ENCODE results near the gene HYAL2. TPM values are rescaled to one million over a fixed set of nuclear protein-coding genes. Genes with fewer than 3 reads are reported as not detected.

Gene HYAL2
- total RNA-seq, 6 donors from 2014 or later, result 120 to 389 (median 226) TPM

GRCh38 chr3:50290161-50290641 lies 32.3 kb downstream of the HYAL2 start:
- no peak overlapping the region for H3K4me3 ChIP-seq
- H3K36me3 ChIP-seq, result peaks cover 18 to 44% (median 39%) of the 10 kb centered on the region in 4 donors
- H3K27me3 ChIP-seq, result no peaks in the 10 kb centered on the region
- no peak for ATAC-seq (ENCODE audit: low FRiP score in 2 of 2)
- peaks cover 16 to 24% (median 21%) of the 10 kb centered on the region in 4 donors for H3K4me1 ChIP-seq
- 79 to 96% methylated on average over 8 to 16 of the region's 16 CpGs for WGBS, 2 donors
- peak in 1 of 2 donors; percentile 68 for DNase-seq
- no peaks in the 10 kb centered on the region for H3K9me3 ChIP-seq
- TF ChIP-seq POLR2AphosphoS5 (IDR thresholded peaks at IDR 0.05) (no peak), EP300 (IDR thresholded peaks at IDR 0.05) (no peak), POLR2A (IDR thresholded peaks at IDR 0.05) (no peak), CTCF (IDR thresholded peaks at IDR 0.05) (no peak)
- H3K27ac ChIP-seq, result no peak overlapping the region

GRCh38 chr3:50289130-50289529 lies 33.4 kb downstream of the HYAL2 start:
- H3K36me3 ChIP-seq, result peaks cover 18 to 44% (median 39%) of the 10 kb centered on the region in 4 donors
- H3K4me3 ChIP-seq, result no peak overlapping the region
- 95 to 98% methylated on average over 6 of the region's 6 CpGs for WGBS, 2 donors
- ATAC-seq (ENCODE audit: low FRiP score in 2 of 2) (no peak), DNase-seq (no peak)
- H3K27me3 ChIP-seq, result no peaks in the 10 kb centered on the region
- peaks cover 16 to 24% (median 21%) of the 10 kb centered on the region in 4 donors for H3K4me1 ChIP-seq
- H3K9me3 ChIP-seq, result no peaks in the 10 kb centered on the region
- H3K27ac ChIP-seq, result no peak overlapping the region
- TF ChIP-seq POLR2A (IDR thresholded peaks at IDR 0.05) (no peak), EP300 (IDR thresholded peaks at IDR 0.05) (no peak), CTCF (IDR thresholded peaks at IDR 0.05) (no peak)

GRCh38 chr3:50288387-50289007 lies 34.0 kb downstream of the HYAL2 start:
- no peak overlapping the region for H3K27ac ChIP-seq
- H3K36me3 ChIP-seq, result peaks cover 18 to 44% (median 39%) of the 10 kb centered on the region in 4 donors
- H3K27me3 ChIP-seq, result no peaks in the 10 kb centered on the region
- TF ChIP-seq POLR2A (IDR thresholded peaks at IDR 0.05), result no peak
- no peak for TF ChIP-seq EP300 (IDR thresholded peaks at IDR 0.05)
- no peak for TF ChIP-seq CTCF (IDR thresholded peaks at IDR 0.05)
- TF ChIP-seq POLR2AphosphoS5 (IDR thresholded peaks at IDR 0.05), result no peak
- no peak for DNase-seq
- WGBS, 2 donors, result 96 to 97% methylated on average over 11 to 23 of the region's 23 CpGs
- H3K9me3 ChIP-seq, result no peaks in the 10 kb centered on the region
- peaks cover 16 to 24% (median 21%) of the 10 kb centered on the region in 4 donors for H3K4me1 ChIP-seq
- ATAC-seq (ENCODE audit: low FRiP score in 2 of 2), result no peak
- no peak overlapping the region for H3K4me3 ChIP-seq

- Histone ChIP-seq H3K4me3 (no peak overlapping the region), H3K27ac (no peak overlapping the region), H3K27me3 (no peaks in the 10 kb centered on the region), H3K36me3 (peaks cover 18 to 44% (median 39%) of the 10 kb centered on the region in 4 donors), H3K4me1 (peaks cover 8 to 17% (median 14%) of the 10 kb centered on the region in 4 donors), H3K9me3 (no peaks in the 10 kb centered on the region)
- TF ChIP-seq CTCF (IDR thresholded peaks at IDR 0.05) (no peak), EP300 (IDR thresholded peaks at IDR 0.05) (no peak), POLR2AphosphoS5 (IDR thresholded peaks at IDR 0.05) (no peak), POLR2A (IDR thresholded peaks at IDR 0.05) (no peak)
- 82 to 100% methylated on average over 1 of the region's 1 CpG for WGBS, 2 donors
- no peak for ATAC-seq (ENCODE audit: low FRiP score in 2 of 2)
- DNase-seq, result no peak
These were observed 35.3 kb downstream of the HYAL2 start for GRCh38 chr3:50287262-50287661.

All from upper lobe of left lung (tissue), 6 donors.